ENCODE results near the gene LMO7.

LMO7 gene

DNA sequence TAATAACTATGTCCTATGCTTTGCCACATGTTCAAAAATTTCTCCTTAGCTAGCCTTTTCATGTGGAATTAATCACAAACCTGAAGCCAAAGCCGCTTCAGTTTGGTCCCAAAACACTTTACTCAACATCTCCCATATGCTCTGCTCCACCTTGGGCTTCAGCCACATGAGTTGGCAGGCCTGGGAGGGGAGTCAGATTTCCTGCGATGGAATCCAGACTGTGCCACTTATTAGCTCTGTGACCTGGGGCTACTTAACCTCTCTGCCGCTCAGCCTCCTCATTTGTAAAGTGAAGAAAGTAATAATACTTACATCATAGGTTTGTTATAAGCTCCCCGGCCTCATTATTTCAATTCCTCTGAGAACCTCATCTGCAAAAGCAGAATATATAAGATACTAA, 272.0 kb downstream of the LMO7 start:
- DNase-seq: no peak

All from activated CD4-positive, alpha-beta T cell treated with anti-CD3 and anti-CD28 coated beads for 1 hour (primary cell).